Right atrium auricular region (tissue), 2 donors: ENCODE data around the gene BIRC6. TPM values are rescaled to one million over a fixed set of nuclear protein-coding genes. Genes with fewer than 3 reads are reported as not detected.
"Not testable (repeated sequence)": the region's sequence is repeated elsewhere in the genome, so short reads cannot be mapped to it uniquely, and the experiment has no call there.

ENCODE experiments used
- DNase-seq: peaks from one replicate; pipeline ENCODE4 v3.0.0-alpha.2; 2019; ENCODE audit warnings: low spot score
- H3K27ac ChIP-seq, 2 donors: fragments of 200-600 bp; sonication (generic); 1 replicate in 1 of 2; 2 replicates in 1 of 2; pipeline ENCODE4 v1.5.1; 2016 to 2019
- H3K27me3 ChIP-seq, 2 donors: fragments of 200-600 bp; sonication (generic); one replicate each; pipeline versions ENCODE4 v1.5.1 to v1.6.0; 2017 to 2019
- H3K36me3 ChIP-seq: fragments of 200-600 bp; sonication (generic); one replicate; pipeline ENCODE4 v1.5.1; 2016
- H3K4me1 ChIP-seq, 2 donors: fragments of 200-600 bp; sonication (generic); one replicate each; pipeline versions ENCODE4 v1.5.1 to v1.6.0; 2017 to 2019
- H3K4me3 ChIP-seq, 2 donors: fragments of 200-600 bp; sonication (generic); 1 replicate in 1 of 2; 2 replicates in 1 of 2; pipeline ENCODE4 v1.5.1; 2017 to 2019; ENCODE audit warnings: mild to moderate bottlenecking in 1 of 2, moderate library complexity in 1 of 2
- H3K9me3 ChIP-seq, 2 donors: fragments of 200-600 bp; sonication (generic); one replicate each; pipeline ENCODE4 v1.5.1; 2019
- CTCF ChIP-seq, 2 donors: fragments of 200-600 bp; sonication (generic); IDR thresholded peaks; one replicate each; pipeline ENCODE4 v1.5.1; 2019; ENCODE audit warnings: antibody characterized with exemption in 2 of 2
- total RNA-seq, 2 donors: library from RNA; depleted of rRNA; stranded (reverse); fragments of >200 nt; gene quantifications; one replicate each; pipeline ENCODE4 v1.1.0, GENCODE V29; 2016

The BIRC6 gene
- total RNA-seq, 2 donors from 2014 or later, result 50.4 to 50.6 TPM

- H3K4me3 ChIP-seq, result peak overlapping the region in 1 of 2 donors; percentile 88
Observed at GRCh38 chr2:32626639-32627221, 269.9 kb downstream of the BIRC6 start.

GRCh38 chr2:32627441-32627813 lies 270.6 kb downstream of the BIRC6 start:
- Histone ChIP-seq H3K27ac (peak overlapping the region; percentile 66 to 70), H3K27me3 (no peaks in the 10 kb centered on the region), H3K4me1 (peaks cover 0 to 27% of the 10 kb centered on the region in 2 donors), H3K9me3 (no peaks in the 10 kb centered on the region), H3K4me3 (peak overlapping the region; percentile 56 to 88), H3K36me3 (peaks cover 5% of the 10 kb centered on the region)
- peak in 1 of 2 donors; percentile 41 for TF ChIP-seq CTCF (IDR thresholded peaks at IDR 0.05)
- peak; percentile 67 for DNase-seq

More at GRCh38 chr2:32626639-32627221, 269.9 kb downstream of the BIRC6 start:
- TF ChIP-seq CTCF (IDR thresholded peaks at IDR 0.05), result no peak
- DNase-seq, result no peak
- Histone ChIP-seq H3K27me3 (no peaks in the 10 kb centered on the region), H3K36me3 (peaks cover 11% of the 10 kb centered on the region), H3K27ac (no peak overlapping the region), H3K4me1 (peaks cover 0 to 32% of the 10 kb centered on the region in 2 donors), H3K9me3 (no peaks in the 10 kb centered on the region)

GRCh38 chr2:32627814-32628579 lies 271.2 kb downstream of the BIRC6 start, which contains the start of gene TTC27:
TTC27 (plus strand) TSS chr2:32628050; CDS start chr2:32628293, 243 bp downstream.
- Histone ChIP-seq H3K27ac (peak within 1 kb of the TSS; percentile 66 to 70), H3K27me3 (no peaks in the 10 kb centered on the region), H3K36me3 (peaks cover 7% of the 10 kb centered on the region), H3K4me1 (peaks cover 0 to 22% of the 10 kb centered on the region in 2 donors), H3K9me3 (no peaks in the 10 kb centered on the region), H3K4me3 (peak within 1 kb of the TSS; percentile 56 to 88)
- DNase-seq, result peak; percentile 95
- TF ChIP-seq CTCF (IDR thresholded peaks at IDR 0.05), result no peak

GRCh38 chr2:32632089-32632488 lies 275.3 kb downstream of the BIRC6 start:
- Histone ChIP-seq H3K27ac (no peak overlapping the region), H3K9me3 (no peaks in the 10 kb centered on the region), H3K4me1 (peaks cover 0 to 14% of the 10 kb centered on the region in 2 donors), H3K4me3 (no peak overlapping the region), H3K27me3 (no peaks in the 10 kb centered on the region), H3K36me3 (peaks cover 38% of the 10 kb centered on the region)
- no peak for DNase-seq
- no peak for TF ChIP-seq CTCF (IDR thresholded peaks at IDR 0.05)

DNA sequence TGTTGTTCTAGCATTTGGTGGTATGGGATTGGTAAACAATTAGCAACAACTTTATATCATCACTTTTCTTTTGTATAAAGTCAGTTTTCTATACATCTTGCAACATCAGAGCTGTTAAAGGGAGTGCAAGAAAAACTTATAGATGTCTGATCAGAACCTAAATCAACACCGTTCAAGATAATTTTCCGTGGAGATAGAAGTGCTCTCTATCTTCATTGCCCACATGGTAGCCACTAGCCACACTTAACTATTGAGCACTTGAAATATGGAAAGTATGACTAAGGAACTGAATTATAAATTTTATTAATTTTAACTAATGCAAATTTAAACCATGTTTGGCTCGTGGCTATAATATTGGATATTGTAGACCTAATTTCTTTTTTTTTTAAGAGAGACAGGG lies 276.2 kb downstream of the BIRC6 start:
- no peak overlapping the region for H3K27ac ChIP-seq
- no peak for DNase-seq
- peaks cover 38% of the 10 kb centered on the region for H3K36me3 ChIP-seq
- H3K27me3 ChIP-seq, result no peaks in the 10 kb centered on the region
- H3K9me3 ChIP-seq, result no peaks in the 10 kb centered on the region
- no peak overlapping the region for H3K4me3 ChIP-seq
- TF ChIP-seq CTCF (IDR thresholded peaks at IDR 0.05), result no peak
- peaks cover 0 to 10% of the 10 kb centered on the region in 2 donors for H3K4me1 ChIP-seq

DNA sequence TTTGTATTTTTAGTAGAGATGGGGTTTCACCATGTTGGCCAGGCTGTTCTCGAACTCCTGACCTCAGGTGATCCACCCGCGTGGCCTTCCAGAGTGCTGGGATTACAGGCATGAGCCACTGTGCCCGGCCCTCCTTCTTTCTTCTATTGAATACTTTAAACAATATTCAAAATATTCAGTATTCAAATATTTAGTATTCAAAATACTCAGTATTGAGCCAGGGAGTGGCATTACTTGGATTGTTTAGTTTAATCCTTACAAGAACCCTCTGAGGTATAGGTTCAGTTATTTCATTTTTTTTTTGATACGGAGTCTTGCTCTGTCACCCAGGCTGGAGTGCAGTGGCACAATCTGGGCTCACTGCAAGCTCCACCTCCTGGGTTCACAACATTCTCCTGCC lies 281.7 kb downstream of the BIRC6 start:
- not testable (repeated sequence) for H3K27me3 ChIP-seq, H3K9me3 ChIP-seq, DNase-seq, H3K4me3 ChIP-seq, H3K4me1 ChIP-seq, H3K27ac ChIP-seq
- H3K36me3 ChIP-seq, result peaks cover 59% of the 10 kb centered on the region
